ENCODE data around the gene CNTNAP1.

The CNTNAP1 gene

GRCh38 chr17:42690596-42690995 lies 8.3 kb downstream of the CNTNAP1 start:
- Mint-ChIP-seq H3K27me3 (peaks cover 3% of the 10 kb centered on the region), H3K4me1 (ENCODE audit: low read depth) (no peaks in the 10 kb centered on the region), H3K9me3 (no peaks in the 10 kb centered on the region), H3K4me3 (no peak overlapping the region), H3K27ac (no peak overlapping the region), H3K36me3 (ENCODE audit: low read depth) (peaks cover 1% of the 10 kb centered on the region)
- DNase-seq, result no peak

- no peaks in the 10 kb centered on the region for H3K9me3 Mint-ChIP-seq
- H3K27me3 Mint-ChIP-seq, result peaks cover 3% of the 10 kb centered on the region
- H3K27ac Mint-ChIP-seq, result no peak overlapping the region
- no peak for DNase-seq
- H3K36me3 Mint-ChIP-seq (ENCODE audit: low read depth), result peaks cover 6% of the 10 kb centered on the region
- no peaks in the 10 kb centered on the region for H3K4me1 Mint-ChIP-seq (ENCODE audit: low read depth)
- H3K4me3 Mint-ChIP-seq, result no peak overlapping the region
Measured at GRCh38 chr17:42691021-42691545, 8.8 kb downstream of the CNTNAP1 start.

- H3K27ac Mint-ChIP-seq, result no peak overlapping the region
- H3K4me1 Mint-ChIP-seq (ENCODE audit: low read depth), result no peaks in the 10 kb centered on the region
- H3K9me3 Mint-ChIP-seq, result no peaks in the 10 kb centered on the region
- DNase-seq, result no peak
- no peak overlapping the region for H3K4me3 Mint-ChIP-seq
- peaks cover 3% of the 10 kb centered on the region for H3K27me3 Mint-ChIP-seq
- H3K36me3 Mint-ChIP-seq (ENCODE audit: low read depth), result peaks cover 6% of the 10 kb centered on the region
Measured at GRCh38 chr17:42692489-42692888, 10.2 kb downstream of the CNTNAP1 start.

GRCh38 chr17:42694524-42694923 lies 12.2 kb downstream of the CNTNAP1 start:
- Mint-ChIP-seq H3K27ac (no peak overlapping the region), H3K9me3 (no peaks in the 10 kb centered on the region), H3K36me3 (ENCODE audit: low read depth) (peaks cover 12% of the 10 kb centered on the region), H3K4me1 (ENCODE audit: low read depth) (no peaks in the 10 kb centered on the region), H3K27me3 (no peaks in the 10 kb centered on the region), H3K4me3 (no peak overlapping the region)
- DNase-seq, result no peak

- H3K4me3 Mint-ChIP-seq, result no peak overlapping the region
- no peaks in the 10 kb centered on the region for H3K9me3 Mint-ChIP-seq
- peak; percentile 16 for DNase-seq
- H3K36me3 Mint-ChIP-seq (ENCODE audit: low read depth), result peaks cover 20% of the 10 kb centered on the region
- no peaks in the 10 kb centered on the region for H3K4me1 Mint-ChIP-seq (ENCODE audit: low read depth)
- no peak overlapping the region for H3K27ac Mint-ChIP-seq
- no peaks in the 10 kb centered on the region for H3K27me3 Mint-ChIP-seq
Measured at GRCh38 chr17:42695500-42695899, 13.2 kb downstream of the CNTNAP1 start.

- DNase-seq, result peak; percentile 17
- H3K27me3 Mint-ChIP-seq, result no peaks in the 10 kb centered on the region
- H3K36me3 Mint-ChIP-seq (ENCODE audit: low read depth), result peaks cover 38% of the 10 kb centered on the region
- no peaks in the 10 kb centered on the region for H3K4me1 Mint-ChIP-seq (ENCODE audit: low read depth)
- no peak overlapping the region for H3K4me3 Mint-ChIP-seq
- no peaks in the 10 kb centered on the region for H3K9me3 Mint-ChIP-seq
- no peak overlapping the region for H3K27ac Mint-ChIP-seq
Measured at GRCh38 chr17:42697108-42697811, 14.9 kb downstream of the CNTNAP1 start.

- Mint-ChIP-seq H3K36me3 (ENCODE audit: low read depth) (peaks cover 53% of the 10 kb centered on the region), H3K27ac (no peak overlapping the region), H3K27me3 (no peaks in the 10 kb centered on the region), H3K9me3 (no peaks in the 10 kb centered on the region), H3K4me1 (ENCODE audit: low read depth) (peaks cover under 1% of the 10 kb centered on the region), H3K4me3 (no peak overlapping the region)
- peak; percentile 16 for DNase-seq
Measured at GRCh38 chr17:42698736-42699414, 16.5 kb downstream of the CNTNAP1 start.

GRCh38 chr17:42699415-42699740 lies 17.0 kb downstream of the CNTNAP1 start:
- no peak overlapping the region for H3K4me3 Mint-ChIP-seq
- no peaks in the 10 kb centered on the region for H3K9me3 Mint-ChIP-seq

GRCh38 chr17:42700586-42701289 lies 18.4 kb downstream of the CNTNAP1 start:
- Mint-ChIP-seq H3K9me3 (no peaks in the 10 kb centered on the region), H3K4me1 (ENCODE audit: low read depth) (peaks cover 14% of the 10 kb centered on the region), H3K27ac (no peak overlapping the region), H3K4me3 (no peak overlapping the region), H3K27me3 (no peaks in the 10 kb centered on the region), H3K36me3 (ENCODE audit: low read depth) (peaks cover 69% of the 10 kb centered on the region)
- no peak for DNase-seq

More at GRCh38 chr17:42699415-42699740, 17.0 kb downstream of the CNTNAP1 start:
- Mint-ChIP-seq H3K4me1 (ENCODE audit: low read depth) (peaks cover 4% of the 10 kb centered on the region), H3K27ac (no peak overlapping the region), H3K27me3 (no peaks in the 10 kb centered on the region), H3K36me3 (ENCODE audit: low read depth) (peaks cover 58% of the 10 kb centered on the region)
- no peak for DNase-seq

- Mint-ChIP-seq H3K9me3 (no peaks in the 10 kb centered on the region), H3K4me1 (ENCODE audit: low read depth) (peaks cover 25% of the 10 kb centered on the region), H3K27me3 (no peaks in the 10 kb centered on the region), H3K27ac (no peak overlapping the region), H3K4me3 (no peak overlapping the region), H3K36me3 (ENCODE audit: low read depth) (peaks cover 82% of the 10 kb centered on the region)
- DNase-seq, result no peak
Measured at GRCh38 chr17:42702446-42702845, 20.1 kb downstream of the CNTNAP1 start.

- Mint-ChIP-seq H3K4me1 (ENCODE audit: low read depth) (peaks cover 33% of the 10 kb centered on the region), H3K27me3 (no peaks in the 10 kb centered on the region), H3K4me3 (peak overlapping the region; percentile 5), H3K9me3 (no peaks in the 10 kb centered on the region), H3K36me3 (ENCODE audit: low read depth) (peaks cover 97% of the 10 kb centered on the region), H3K27ac (peak overlapping the region; percentile 81)
- DNase-seq, result no peak
Measured at GRCh38 chr17:42704490-42704836, 22.1 kb downstream of the CNTNAP1 start.

GRCh38 chr17:42704837-42705494 lies 22.6 kb downstream of the CNTNAP1 start:
- H3K27me3 Mint-ChIP-seq, result no peaks in the 10 kb centered on the region
- H3K27ac Mint-ChIP-seq, result peak overlapping the region; percentile 81

GRCh38 chr17:42706732-42707131 lies 24.4 kb downstream of the CNTNAP1 start:
- H3K4me1 Mint-ChIP-seq (ENCODE audit: low read depth), result peaks cover 33% of the 10 kb centered on the region
- peaks cover 99% of the 10 kb centered on the region for H3K36me3 Mint-ChIP-seq (ENCODE audit: low read depth)
- no peaks in the 10 kb centered on the region for H3K9me3 Mint-ChIP-seq
- no peak overlapping the region for H3K27ac Mint-ChIP-seq
- H3K4me3 Mint-ChIP-seq, result no peak overlapping the region
- peak; percentile 53 for DNase-seq
- H3K27me3 Mint-ChIP-seq, result no peaks in the 10 kb centered on the region

More at GRCh38 chr17:42704837-42705494, 22.6 kb downstream of the CNTNAP1 start:
- H3K9me3 Mint-ChIP-seq, result no peaks in the 10 kb centered on the region
- H3K36me3 Mint-ChIP-seq (ENCODE audit: low read depth), result peaks cover 99% of the 10 kb centered on the region
- DNase-seq, result no peak
- H3K4me1 Mint-ChIP-seq (ENCODE audit: low read depth), result peaks cover 33% of the 10 kb centered on the region
- H3K4me3 Mint-ChIP-seq, result no peak overlapping the region

GRCh38 chr17:42708588-42708987 lies 26.3 kb downstream of the CNTNAP1 start:
- peaks cover 97% of the 10 kb centered on the region for H3K36me3 Mint-ChIP-seq (ENCODE audit: low read depth)
- H3K27me3 Mint-ChIP-seq, result no peaks in the 10 kb centered on the region
- no peaks in the 10 kb centered on the region for H3K9me3 Mint-ChIP-seq
- no peak overlapping the region for H3K27ac Mint-ChIP-seq
- H3K4me3 Mint-ChIP-seq, result no peak overlapping the region
- DNase-seq, result no peak
- H3K4me1 Mint-ChIP-seq (ENCODE audit: low read depth), result peaks cover 33% of the 10 kb centered on the region

All from activated T-cell treated with anti-CD3 and anti-CD28 coated beads, Interleukin-2, amount 50 U/mL, for 24 hours (primary cell).